Activated CD8-positive, alpha-beta memory T cell treated with anti-CD3 and anti-CD28 coated beads for 48 hours (primary cell): ENCODE data around the gene MED12L.
"Not testable (repeated sequence)": the region's sequence is repeated elsewhere in the genome, so short reads cannot be mapped to it uniquely, and the experiment has no call there.

Experiments used
- DNase-seq, 3 experiments: peaks; one replicate each; pipeline ENCODE4 v3.0.0-alpha.2; 2020; ENCODE audit warnings: low read depth in 2 of 3, low spot score in 2 of 3

The MED12L gene

DNA sequence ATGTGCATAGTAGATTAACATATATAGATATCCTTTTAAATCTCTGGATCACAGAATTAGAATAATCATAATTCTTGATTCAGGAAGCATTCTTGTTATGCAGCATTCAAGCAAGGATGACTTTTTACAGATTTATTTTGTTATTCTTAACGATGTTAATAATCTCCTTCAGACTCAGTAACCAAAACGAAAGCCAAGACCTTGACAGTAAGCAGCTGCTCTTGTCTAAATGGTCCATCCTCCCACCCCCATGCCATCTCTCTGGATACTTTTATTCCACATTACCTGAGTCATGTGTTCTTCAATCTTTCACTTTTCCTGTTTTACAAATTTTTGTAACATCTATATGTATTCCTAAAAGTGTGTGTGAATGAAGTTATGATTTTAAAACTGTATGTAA lies 150.9 kb downstream of the MED12L start:
- no peak for DNase-seq

DNA sequence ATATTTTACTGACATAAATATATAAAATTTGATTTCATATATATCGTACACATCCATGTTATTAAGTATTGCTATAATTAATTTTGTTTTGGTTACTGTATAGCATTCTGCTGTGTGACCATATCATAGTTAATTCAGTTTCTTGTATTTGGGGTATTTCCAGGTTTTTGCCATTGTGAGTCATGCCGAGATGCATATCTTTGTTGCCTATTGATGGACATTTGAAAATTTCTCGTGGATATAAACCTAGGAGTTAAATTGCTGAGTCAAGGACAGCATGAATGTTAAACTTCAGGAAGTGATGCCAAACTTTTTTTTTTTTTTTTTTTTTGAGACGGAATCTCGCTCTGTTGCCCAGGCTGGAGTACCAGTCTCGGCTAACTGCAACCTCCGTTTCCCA lies 151.3 kb downstream of the MED12L start:
- DNase-seq: no peak

DNA sequence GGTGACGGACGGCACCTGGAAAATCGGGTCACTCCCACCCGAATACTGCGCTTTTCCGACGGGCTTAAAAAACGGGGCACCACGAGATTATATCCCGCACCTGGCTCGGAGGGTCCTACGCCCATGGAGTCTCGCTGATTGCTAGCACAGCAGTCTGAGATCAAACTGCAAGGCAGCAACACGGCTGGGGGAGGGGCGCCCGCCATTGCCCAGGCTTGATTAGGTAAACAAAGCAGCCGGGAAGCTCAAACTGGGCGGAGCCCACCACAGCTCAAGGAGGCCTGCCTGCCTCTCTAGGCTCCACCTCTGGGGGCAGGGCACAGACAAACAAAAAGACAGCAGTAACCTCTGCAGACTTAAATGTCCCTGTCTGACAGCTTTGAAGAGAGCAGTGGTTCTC lies 156.5 kb downstream of the MED12L start:
- DNase-seq: not testable (repeated sequence)

DNA sequence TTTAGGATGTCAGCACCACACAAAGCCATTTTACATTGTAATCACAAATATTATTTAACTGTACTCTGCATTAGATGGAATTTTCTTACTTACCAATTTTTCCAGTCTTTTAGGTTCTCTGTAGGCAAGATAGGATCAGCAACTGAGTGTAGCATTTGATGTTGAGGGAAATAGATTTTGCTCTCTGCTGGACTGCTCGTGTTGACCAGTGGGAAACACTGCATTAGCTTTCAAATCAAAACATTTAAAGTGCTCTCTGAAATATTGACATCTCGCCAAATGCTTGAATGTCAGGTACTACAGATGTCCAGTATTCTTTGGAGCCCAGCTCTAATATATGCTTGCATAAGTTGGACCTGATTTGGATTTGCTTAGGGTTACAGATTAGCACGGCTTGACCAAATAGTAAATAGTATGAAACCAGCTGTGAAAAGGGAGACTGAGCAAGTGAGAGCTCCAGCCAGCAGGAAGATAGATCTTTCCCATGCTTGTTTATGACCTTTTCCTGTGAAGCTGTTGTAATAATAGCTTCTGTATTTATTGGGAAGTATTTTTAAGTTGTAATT lies 163.4 kb downstream of the MED12L start:
- no peak for DNase-seq

DNA sequence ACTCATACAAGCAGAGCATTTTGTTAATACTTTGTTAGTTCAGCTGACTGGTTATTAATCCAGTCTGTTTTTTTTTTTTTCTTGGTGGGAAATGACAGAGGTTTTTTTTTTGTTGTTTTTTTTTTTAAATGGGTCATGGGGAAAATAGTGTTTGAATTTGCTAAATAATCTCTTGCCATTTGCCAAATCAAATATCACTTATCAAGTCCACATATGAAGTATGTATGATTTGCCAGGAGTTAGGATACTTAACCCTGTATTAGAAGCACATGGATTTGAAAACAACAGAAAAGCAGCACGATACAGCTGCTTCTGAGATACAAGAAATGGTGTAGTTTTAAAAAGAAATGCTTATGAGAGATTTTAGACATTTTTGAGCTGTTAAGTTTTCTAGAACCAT lies 171.3 kb downstream of the MED12L start:
- no peak for DNase-seq

DNA sequence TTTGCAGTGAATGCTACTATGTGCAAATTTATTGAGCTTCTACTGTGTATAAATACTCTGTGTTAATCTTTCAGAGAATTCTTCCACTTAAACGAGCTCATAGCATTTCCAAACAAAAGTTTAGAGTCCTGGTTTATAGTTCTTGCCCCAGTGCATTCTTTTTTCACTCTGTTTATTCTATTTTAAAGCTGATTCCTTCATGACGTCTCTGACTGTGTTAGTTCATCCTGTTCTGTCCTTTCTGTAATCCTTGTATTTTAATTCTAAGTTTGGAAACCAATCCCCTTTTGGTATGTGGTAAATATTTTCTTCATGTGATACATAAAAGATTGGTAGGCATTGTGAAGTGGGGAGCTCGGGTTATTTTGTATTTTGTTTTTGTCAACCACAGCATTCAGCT lies 174.2 kb downstream of the MED12L start:
- DNase-seq: no peak

DNA sequence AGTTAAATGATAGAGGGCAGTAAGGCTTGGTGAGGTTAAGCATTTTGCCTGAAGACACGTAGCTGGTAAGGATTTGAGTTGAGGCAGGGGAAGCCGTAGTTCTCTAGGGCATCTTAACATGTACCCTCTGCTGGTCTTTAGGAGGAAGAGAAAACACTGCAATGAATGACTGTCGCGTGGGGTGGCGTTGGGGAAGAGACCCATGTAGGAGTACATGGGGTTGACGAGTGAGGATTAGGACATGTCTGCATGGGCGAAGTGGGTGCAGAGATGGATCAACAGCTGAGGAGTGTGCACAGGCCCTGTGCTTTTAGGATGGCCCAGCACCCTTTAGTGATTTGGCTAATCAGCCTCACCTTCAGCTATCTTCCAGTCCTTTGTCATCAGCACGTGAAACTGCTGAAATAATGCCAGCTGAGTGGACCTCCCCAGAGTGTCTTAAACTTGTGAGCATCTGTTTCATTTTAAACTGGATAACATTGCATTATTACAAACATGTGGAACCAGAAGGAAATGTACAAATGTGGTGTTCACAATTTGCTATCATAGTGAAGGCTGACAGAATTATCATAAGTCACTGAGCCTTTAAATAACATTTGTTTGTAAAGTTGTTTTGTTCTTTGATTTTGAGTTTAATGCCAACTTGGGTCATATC lies 177.5 kb downstream of the MED12L start:
- DNase-seq: no peak

DNA sequence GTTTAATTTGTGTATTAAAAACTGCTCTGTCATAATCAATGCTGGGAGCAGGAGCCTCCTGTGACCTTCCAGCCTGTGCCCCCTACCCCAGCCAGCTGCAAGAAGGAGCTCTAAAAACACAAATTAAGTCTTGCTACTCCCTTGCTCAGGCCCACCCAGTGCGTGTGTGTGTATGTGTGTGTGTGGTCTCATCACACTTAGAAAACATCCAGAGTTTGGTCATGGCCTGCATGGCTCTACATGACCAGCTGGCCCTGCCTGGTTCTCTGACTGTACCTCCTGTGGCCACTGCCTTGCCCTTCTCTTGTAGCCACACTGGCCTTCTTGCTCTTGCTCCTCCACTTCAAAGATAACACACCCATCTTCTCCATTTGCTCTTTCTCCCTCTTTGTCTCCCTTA lies 179.1 kb downstream of the MED12L start:
- DNase-seq: no peak

DNA sequence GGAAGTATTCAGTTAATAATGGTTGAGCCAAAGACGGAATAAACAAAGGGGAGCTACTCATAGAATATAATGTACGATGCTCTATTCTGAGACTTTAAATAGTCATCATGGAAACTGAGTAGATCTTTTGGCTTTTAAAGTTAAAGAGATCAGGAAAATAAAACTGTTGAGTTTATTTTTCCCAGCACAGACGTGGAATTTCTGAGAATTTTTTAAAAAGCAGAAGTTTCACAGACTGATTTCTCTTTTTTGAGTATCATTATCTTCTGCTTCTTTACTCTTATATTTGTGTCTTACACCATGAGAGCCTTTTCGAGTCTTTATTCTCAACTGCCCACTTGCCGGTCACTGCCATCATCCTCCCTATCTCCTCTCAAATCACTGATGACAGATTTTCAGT lies 179.7 kb downstream of the MED12L start:
- no peak for DNase-seq

DNA sequence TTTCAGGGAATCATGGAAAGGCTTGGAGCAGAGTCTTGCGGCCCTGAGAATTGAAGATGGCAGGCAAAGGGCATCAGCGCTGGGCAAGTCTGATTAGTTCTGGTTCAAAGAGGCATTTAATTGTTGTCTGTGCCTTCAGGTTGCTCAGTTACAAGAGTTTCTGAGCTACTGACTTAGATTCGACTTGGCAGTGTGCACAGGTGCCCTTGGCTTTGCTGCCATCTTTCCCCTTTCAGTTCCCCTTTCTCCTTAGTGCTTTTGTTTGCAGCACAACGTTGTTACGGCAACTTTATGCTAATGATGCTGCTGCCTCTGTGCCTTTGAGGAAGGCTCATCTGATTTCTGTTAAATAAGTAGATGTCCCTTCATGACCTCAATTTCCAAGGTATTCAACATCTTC lies 180.4 kb downstream of the MED12L start:
- DNase-seq: no peak

DNA sequence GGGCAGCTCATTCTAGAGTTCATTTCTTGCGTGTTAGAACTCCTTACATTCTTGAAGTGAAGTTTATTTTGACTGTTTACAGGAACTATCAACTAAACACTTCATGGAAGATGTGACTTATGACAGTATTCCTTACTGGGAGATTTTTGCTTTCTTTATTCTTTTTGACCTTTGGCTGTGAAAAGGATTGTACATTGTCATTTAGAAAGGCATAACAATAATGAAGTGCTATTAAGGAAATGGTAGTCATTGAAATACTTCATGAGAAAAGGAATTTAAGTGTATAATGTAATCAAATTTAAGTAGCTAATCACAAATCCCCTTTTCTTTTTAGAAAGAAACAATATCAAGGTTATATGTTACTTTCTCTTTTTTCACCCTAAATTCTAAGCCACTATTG lies 181.6 kb downstream of the MED12L start:
- no peak for DNase-seq

DNA sequence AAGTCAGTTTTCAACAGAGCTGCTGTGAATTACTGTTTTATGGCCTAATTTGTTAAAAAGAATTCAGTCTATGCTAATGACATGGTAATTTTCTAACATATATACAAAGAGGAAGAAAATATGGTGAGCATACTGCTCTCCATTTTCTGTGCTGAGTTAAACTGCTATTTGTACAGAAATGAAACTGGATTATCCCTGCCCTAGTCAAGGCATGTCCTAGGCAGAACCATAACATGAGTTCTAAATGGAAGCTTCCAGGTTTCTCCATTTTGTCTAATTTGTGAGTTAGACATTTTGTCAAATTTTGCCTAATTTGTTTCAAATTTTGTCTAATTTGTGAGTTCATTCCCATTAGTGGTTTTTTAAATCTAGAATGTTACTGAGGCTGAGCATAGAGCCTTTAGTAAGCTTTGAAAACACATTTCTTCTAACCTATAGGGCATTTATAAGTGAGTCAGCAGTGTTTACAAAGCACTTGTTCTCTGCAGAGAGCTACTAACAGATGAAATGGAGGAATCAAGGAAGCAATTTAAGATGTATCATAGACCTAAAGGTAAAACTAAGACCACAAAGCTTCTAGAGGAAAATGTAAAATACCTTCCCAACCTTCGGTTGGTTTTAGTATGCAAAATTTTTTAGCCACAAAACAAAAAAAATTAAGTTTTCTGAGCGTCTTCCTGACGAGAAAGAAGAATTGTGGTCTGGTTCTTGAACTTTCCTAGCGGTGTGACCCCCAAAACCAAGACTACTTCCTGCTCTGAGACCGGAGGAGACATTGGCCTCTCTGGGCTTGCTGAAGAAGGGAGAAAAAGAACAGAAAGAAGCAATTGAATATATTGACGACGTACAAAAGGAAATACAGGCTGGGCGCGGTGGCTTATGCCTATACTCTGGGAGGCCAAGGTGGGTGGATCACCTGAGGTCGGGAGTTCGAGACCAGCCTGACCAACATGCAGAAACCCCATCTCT lies 183.1 kb downstream of the MED12L start:
- peak in 2 of 3 experiments; percentile 13 to 29 for DNase-seq

DNA sequence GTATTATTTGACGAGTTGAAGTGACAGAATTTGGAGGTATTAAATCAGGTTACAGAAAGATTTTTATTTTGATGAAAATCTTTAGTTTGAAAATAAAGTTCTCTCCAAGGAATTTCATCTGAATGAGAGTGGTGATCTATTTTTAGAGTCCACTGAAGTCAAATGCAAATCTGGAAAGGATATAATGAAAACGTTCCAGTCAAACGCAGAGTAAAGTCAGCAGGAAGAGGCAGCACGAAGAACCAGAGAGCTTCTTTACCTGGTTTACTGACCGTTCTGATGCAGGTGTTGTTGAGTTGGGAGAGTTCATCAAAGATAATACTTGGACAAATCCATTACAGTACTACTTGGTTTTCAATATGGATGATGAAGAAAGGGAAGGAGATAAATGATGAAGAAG lies 184.2 kb downstream of the MED12L start:
- no peak for DNase-seq

DNA sequence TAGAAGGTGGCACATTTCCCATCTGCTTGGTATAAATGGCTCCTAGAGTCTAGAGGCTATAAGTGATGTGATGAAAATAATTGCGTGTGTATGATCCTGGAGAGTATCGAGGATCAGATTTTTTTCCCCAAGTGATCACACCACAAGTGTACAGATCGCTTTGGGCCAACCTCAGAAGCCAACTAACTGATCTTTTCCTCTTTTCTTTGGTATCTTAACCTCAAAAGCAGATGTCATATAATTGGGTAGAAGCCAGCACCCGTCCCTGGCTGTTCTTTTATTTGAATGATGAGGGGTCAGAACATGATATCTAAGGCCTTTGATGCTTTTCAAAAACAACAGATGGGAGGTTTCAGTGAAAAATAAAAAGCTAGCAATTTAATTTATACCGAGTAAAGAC lies 189.6 kb downstream of the MED12L start:
- no peak for DNase-seq

DNA sequence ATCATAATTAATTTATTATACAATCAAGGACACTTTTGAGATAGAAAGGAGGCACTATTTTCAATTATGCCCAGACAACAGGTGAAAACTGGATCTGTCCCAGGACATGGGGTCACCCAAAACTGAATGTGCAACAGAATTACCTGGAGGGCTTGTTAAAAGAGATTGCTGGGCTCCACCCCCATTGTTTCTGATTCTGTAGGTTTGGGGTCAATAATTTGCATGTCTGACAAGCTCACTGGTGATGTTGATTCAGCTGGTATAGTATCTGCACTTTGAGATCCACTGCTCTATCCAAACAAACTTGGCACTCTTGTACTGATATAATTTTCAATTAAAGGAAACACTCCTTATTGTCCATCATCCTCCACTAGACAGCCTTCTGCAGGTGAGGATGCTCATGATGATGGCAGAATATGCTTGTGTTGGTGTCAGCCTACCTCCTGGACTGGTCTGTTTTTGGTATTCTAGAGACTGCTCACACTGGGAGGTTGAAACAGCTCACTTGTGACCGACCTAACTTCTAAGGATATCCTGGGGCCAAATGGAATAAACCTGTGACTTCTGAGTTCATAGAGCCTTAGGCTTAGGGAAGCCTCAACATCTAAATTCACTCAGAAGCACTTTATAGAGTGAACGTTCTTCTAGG lies 190.7 kb downstream of the MED12L start:
- no peak for DNase-seq

DNA sequence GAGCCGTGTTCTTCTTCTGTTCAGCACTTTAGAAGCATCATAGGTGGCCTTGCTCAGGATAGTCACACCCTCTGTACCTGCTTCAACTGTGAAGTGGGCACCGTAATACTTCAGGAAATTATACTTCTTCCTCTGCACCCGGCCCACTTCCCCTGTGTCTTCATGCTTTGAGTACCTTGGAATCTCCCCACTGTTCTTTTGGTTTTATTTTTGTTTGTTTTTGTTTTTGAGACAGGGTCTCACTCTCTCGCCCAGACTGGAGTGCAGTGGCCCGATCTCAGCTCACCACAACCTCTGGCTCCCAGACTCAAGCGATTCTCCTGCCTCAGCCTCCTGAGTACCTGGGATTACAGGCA lies 191.2 kb downstream of the MED12L start:
- DNase-seq: no peak

DNA sequence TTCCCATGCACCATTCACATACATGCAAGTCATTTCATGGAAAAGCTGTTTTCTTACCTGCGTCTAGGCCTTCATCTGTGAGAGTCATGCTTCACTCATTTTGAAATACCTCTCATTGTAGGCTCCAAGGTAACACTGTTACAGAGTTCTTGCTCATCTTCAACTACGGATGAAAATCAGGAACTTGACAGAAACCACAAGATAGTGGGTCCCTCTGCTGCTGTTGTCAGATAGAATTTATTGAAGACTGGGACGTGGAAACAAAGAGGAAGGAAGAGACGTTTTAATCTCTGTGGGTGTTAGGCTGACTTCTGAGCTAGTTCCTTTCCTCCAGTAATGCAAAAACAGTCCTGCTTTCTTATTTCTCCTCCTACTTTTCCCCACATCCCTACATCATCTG lies 192.8 kb downstream of the MED12L start, which contains the start of gene P2RY14:
Gene P2RY14, minus strand, starts transcription at position 313 of the 400 bp plus-strand sequence. CDS start 64,226 bp downstream, outside the sequence.
- no peak for DNase-seq

DNA sequence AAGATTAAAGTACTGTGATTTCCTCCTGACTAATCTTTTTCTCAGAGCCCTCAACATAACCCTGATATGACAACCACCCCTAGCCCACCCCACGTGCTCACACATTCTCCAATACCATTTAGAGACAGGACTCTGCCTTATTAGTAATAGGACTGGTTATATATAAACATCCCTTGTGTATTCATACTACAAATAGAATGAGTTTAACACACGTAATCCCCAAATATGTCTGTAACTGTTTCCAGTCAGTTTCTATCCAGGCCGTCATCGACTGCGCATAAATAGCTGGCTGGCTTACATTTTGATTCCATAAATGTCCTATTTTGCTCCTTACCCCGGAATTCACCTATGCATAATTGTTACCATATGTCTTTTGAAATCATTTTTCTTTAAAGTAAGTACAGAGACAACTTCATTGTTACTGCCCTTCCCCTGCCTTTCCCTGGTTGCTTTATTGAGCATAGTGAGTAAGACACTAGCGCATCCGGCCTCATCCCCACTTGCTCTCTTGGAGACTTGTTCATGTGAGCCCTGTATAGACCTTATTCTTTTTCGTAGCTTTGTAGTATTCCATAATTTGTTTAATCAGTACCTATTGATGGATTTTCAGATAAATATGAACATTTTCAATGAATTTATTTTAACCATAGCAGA lies 196.3 kb downstream of the MED12L start:
- DNase-seq: no peak

DNA sequence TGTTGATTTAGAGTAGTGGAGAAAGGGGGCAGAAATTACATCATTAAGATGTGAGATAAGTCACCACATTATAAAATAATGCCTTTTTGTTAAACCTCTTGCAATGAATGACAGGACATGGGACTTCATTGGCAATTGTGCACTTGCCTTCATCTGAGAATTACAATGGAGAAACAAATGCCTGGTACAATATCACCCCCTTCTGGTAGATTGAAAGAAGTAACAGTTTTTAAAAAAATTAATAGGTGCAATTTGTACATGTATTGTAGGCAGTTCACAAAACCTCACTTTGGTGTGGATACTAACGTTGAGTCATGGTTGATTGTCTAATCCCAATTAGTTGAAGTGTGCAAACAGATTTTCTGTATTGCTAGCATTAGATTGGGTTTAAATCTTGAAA lies 197.5 kb downstream of the MED12L start:
- DNase-seq: no peak

DNA sequence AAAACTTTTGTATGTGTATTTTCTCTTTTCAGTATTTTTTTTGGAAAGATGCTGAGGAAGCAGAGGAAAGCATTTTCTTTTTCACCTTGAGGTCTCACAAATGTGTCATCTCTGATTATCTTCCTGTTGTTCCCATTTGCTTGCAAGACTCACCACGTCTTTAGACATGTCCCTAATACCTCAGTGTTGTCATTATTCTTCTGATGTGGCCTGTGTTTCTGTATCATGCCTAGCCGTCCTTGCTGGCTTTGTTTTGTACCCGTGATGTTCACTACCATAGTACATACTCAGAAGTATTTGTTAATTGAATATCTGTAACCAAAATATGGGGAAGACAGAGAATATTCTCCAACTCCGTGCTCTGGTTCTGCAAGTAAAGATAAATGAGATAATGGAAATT lies 197.9 kb downstream of the MED12L start:
- no peak for DNase-seq

DNA sequence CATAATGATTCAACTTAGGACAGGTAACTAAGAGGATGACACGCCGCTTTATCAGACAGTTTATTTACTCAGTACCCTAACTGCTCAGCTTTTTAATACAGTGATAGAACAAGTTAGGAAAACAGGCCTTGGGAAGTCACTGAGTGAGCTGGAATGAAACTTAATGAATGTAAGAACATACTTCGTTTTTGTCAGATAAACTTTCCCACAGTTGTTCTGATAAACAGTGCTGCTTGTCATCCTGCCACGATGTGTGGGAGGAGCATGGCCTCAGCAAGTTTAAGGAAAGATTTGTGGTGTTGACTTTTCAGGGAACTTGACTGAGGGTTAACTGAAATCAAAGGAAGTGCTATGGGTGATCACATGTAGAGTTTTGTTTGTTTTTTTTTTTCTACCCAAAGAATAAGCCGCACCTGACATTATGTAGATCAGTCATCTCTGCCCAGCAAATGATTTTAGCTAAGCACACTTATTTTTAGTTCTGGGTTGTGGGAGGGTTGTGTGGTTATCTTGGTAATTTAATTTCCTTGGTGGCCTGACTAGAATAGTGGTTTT lies 198.5 kb downstream of the MED12L start:
- no peak for DNase-seq
